Chondrocyte (in vitro differentiated cells): ENCODE measurements around the gene PTPRB. TPM values are rescaled to one million over a fixed set of nuclear protein-coding genes. Genes with fewer than 3 reads are reported as not detected.

Experiments used
- DNase-seq: peaks from one replicate; pipeline ENCODE4 v3.0.0; 2021; ENCODE audit warnings: mixed read lengths, low spot score
- H3K27ac Mint-ChIP-seq: one replicate; pipeline ENCODE4 v1.8.0; 2021; ENCODE audit warnings: mild to moderate bottlenecking, moderate library complexity, mixed read lengths; ENCODE audit not compliant: unreplicated experiment
- H3K27me3 Mint-ChIP-seq: 2 replicates; pipeline ENCODE4 v1.8.0; 2021; ENCODE audit warnings: low read depth, mixed read lengths
- H3K36me3 Mint-ChIP-seq: 2 replicates; pipeline ENCODE4 v1.8.0; 2021; ENCODE audit warnings: low read depth, mixed read lengths
- H3K4me1 Mint-ChIP-seq: 2 replicates; pipeline ENCODE4 v1.8.0; 2021; ENCODE audit warnings: low read depth, mild to moderate bottlenecking, mixed read lengths
- H3K4me3 Mint-ChIP-seq: one replicate; pipeline ENCODE4 v1.8.0; 2021; ENCODE audit warnings: mild to moderate bottlenecking, moderate library complexity, mixed read lengths; ENCODE audit not compliant: unreplicated experiment
- H3K9me3 Mint-ChIP-seq: 2 replicates; pipeline ENCODE4 v1.8.0; 2021; ENCODE audit warnings: low read depth, mixed read lengths
- CTCF ChIP-seq: fragments of 200-600 bp; sonication (generic); IDR thresholded peaks from 2 replicates; pipeline ENCODE4 v1.5.0; 2021; ENCODE audit warnings: antibody characterized with exemption, mild to moderate bottlenecking, moderate library complexity
- total RNA-seq: library from RNA; stranded (reverse); gene quantifications from 3 replicates; pipeline ENCODE4 v1.2.1, GENCODE V29; 2021

Gene PTPRB
- total RNA-seq, 1 donor from 2014 or later: 0.37 TPM

- Mint-ChIP-seq H3K27me3 (peaks cover 9% of the 10 kb centered on the region), H3K9me3 (peaks cover 9% of the 10 kb centered on the region), H3K27ac (no peak overlapping the region), H3K4me3 (no peak overlapping the region), H3K4me1 (no peaks in the 10 kb centered on the region), H3K36me3 (peaks cover 4% of the 10 kb centered on the region)
- no peak for TF ChIP-seq CTCF
- no peak for DNase-seq
These were observed 168.5 kb downstream of the PTPRB start for GRCh38 chr12:70468741-70469140.

GRCh38 chr12:70467918-70468733 lies 169.1 kb downstream of the PTPRB start:
- no peak overlapping the region for H3K4me3 Mint-ChIP-seq
- H3K27me3 Mint-ChIP-seq: peaks cover 9% of the 10 kb centered on the region
- no peaks in the 10 kb centered on the region for H3K4me1 Mint-ChIP-seq
- peaks cover 13% of the 10 kb centered on the region for H3K9me3 Mint-ChIP-seq
- DNase-seq: no peak
- H3K36me3 Mint-ChIP-seq: peaks cover 4% of the 10 kb centered on the region
- no peak for TF ChIP-seq CTCF
- H3K27ac Mint-ChIP-seq: no peak overlapping the region

- TF ChIP-seq CTCF: no peak
- Mint-ChIP-seq H3K9me3 (peaks cover 13% of the 10 kb centered on the region), H3K27me3 (peaks cover 6% of the 10 kb centered on the region)
These were observed 169.8 kb downstream of the PTPRB start for GRCh38 chr12:70467476-70467875.

GRCh38 chr12:70466753-70467152 lies 170.5 kb downstream of the PTPRB start:
- Mint-ChIP-seq H3K9me3 (peaks cover 13% of the 10 kb centered on the region), H3K4me3 (no peak overlapping the region), H3K27me3 (peaks cover 4% of the 10 kb centered on the region), H3K36me3 (peaks cover 4% of the 10 kb centered on the region), H3K4me1 (no peaks in the 10 kb centered on the region), H3K27ac (no peak overlapping the region)
- no peak for TF ChIP-seq CTCF
- no peak for DNase-seq

More at GRCh38 chr12:70467476-70467875, 169.8 kb downstream of the PTPRB start:
- Mint-ChIP-seq H3K4me3 (no peak overlapping the region), H3K36me3 (peaks cover 4% of the 10 kb centered on the region), H3K27ac (no peak overlapping the region), H3K4me1 (no peaks in the 10 kb centered on the region)
- no peak for DNase-seq
